ENCODE results near the gene EFNB3. TPM values are rescaled to one million over a fixed set of nuclear protein-coding genes. Genes with fewer than 3 reads are reported as not detected.
A peak's percentile ranks its signal among the peaks of the same experiment; 100 is the strongest.

Gene EFNB3
- total and polyA plus RNA-seq, 7 experiments from 2014 or later: not detected

DNA sequence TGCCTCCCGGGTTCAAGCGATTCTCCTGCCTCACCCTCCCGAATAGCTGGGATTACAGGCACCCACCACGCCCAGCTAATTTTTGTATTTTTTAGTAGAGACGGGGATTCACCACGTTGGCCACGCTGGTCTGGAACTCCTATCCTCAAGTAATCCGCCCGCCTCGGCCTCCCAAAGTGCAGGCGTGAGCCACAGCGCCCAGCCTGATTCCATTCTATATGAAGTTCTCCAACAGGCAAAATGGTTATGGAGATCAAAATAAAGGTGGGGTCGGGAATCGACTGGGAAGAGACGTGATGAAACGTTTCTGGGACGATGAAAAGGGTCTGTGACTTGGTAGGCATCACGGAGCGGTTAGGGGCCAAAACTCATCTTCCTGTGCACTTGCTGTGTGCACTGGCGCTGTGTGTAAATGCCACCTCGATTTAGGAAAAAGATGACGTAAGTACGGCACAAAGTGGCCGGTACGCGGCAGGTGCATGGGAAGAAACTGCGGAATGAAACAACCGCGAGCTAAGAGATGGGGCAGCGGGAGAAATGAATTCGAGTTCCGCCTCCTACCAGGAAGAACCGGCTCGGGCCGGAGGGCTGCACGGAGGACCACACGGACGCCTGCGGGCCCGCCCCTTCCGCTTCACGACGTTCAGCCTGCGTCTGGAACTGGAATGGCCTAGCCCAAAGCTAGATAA lies 19.3 kb upstream of the EFNB3 start:
- peak overlapping the region; percentile 96 for H3K4me3 ChIP-seq (ENCODE audit: low read length)
- intact Hi-C loops (cut with micrococcal nuclease): loop anchor here (1.0 to 10.0 kb wide), 26 partner anchors 35 to 1033 kb away; partner anchors contain the start of genes ATP1B2 (in 2 of the 2), CTC1 (in 2 of the 2), PFAS (in 2 of the 2) and PHF23 (in 2 of the 2)
- DNase-seq (peak; percentile 77 to 95 (median 92)), ATAC-seq (peak; percentile 75)
- no peaks in the 10 kb centered on the region for H3K9me3 ChIP-seq (ENCODE audit: control insufficient read depth in 2 of 3, low read length in 3 of 3)
- H3K4me1 Mint-ChIP-seq: peaks cover 34 to 54% (median 47%) of the 10 kb centered on the region in 7 donors
- H3K36me3 Mint-ChIP-seq: peaks cover 0 to 22% (median 4%) of the 10 kb centered on the region in 5 donors
- H3K27me3 ChIP-seq (ENCODE audit: control insufficient read depth in 2 of 2, insufficient read depth in 2 of 2, low read length in 2 of 2): no peaks in the 10 kb centered on the region
- peak overlapping the region; percentile 95 to 99 (median 97) for H3K4me3 Mint-ChIP-seq
- H3K27me3 Mint-ChIP-seq: no peaks in the 10 kb centered on the region
- H3K27ac Mint-ChIP-seq: peak overlapping the region; percentile 99 to 100 (median 100)
- peaks cover 28 to 31% of the 10 kb centered on the region in 2 donors for H3K4me1 ChIP-seq (ENCODE audit: control insufficient read depth in 2 of 2, insufficient read depth in 2 of 2, low read length in 2 of 2)
- peaks cover 0 to 9% (median 0%) of the 10 kb centered on the region in 11 donors for H3K9me3 Mint-ChIP-seq
- POLR2A ChIA-PET: interaction anchor here (0.6 to 6.5 kb wide), 47 partner anchors 11 to 691 kb away, joined by 3 to 101 read pairs (median 6); partner anchors contain the start of genes ACADVL, ATP1B2, CD68 and CTC1
- peak overlapping the region; percentile 96 for H3K27ac ChIP-seq (ENCODE audit: low read depth, low read length)
- CTCF ChIA-PET: interaction anchor here (0.6 to 3.4 kb wide), 12 partner anchors 17 to 1305 kb away, joined by 3 to 25 read pairs (median 12); partner anchors contain the start of genes ATP1B2, FXR2, MPDU1 and SAT2
- H3K36me3 ChIP-seq (ENCODE audit: control insufficient read depth in 2 of 3, insufficient read depth in 3 of 3, low read length in 3 of 3): peaks cover 0 to 11% (median 0%) of the 10 kb centered on the region in 3 experiments

DNA sequence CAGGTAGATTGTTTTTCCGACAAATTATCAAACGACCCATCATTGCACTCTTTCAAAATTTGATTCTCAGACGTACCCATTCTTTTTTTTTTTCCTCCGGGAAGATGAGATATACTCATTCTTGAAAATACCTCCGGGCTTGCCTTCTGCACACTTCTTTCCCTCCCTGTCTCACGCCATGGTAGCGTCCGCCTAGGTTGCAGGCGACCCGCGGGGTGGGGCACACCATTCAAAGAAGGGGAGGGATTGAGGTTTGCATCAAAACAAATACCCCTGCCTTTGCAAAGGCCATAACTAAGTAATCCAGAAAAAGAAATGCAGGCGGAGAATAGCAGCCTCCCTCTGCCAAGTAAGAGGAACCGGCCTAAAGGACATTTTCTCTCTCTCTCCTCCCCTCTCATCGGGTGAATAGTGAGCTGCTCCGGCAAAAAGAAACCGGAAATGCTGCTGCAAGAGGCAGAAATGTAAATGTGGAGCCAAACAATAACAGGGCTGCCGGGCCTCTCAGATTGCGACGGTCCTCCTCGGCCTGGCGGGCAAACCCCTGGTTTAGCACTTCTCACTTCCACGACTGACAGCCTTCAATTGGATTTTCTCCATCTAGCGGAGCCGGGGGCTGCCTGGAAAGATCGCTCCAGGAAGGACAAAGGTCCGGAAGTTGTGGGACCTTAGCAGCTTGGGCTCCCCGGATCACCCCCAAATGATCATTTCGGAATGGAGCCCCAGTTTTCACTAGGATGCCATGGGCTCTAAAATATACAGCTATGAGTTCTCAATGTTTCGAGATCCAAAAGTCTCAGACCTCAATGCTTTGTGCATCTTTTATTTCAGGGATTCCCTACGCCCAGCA lies 18.6 kb upstream of the EFNB3 start:
- no peaks in the 10 kb centered on the region for H3K27me3 ChIP-seq (ENCODE audit: control insufficient read depth in 2 of 2, insufficient read depth in 2 of 2, low read length in 2 of 2)
- POLR2A ChIA-PET: interaction anchor here (0.5 to 6.5 kb wide), 60 partner anchors 12 to 1064 kb away, joined by 3 to 101 read pairs (median 5); partner anchors contain the start of genes ACADVL, ACAP1, ATP1B2 and C17orf100
- H3K27ac ChIP-seq (ENCODE audit: low read depth, low read length): peak overlapping the region; percentile 96
- H3K36me3 ChIP-seq (ENCODE audit: control insufficient read depth in 2 of 3, insufficient read depth in 3 of 3, low read length in 3 of 3): peaks cover 0 to 11% (median 0%) of the 10 kb centered on the region in 3 experiments
- peaks cover 0 to 9% (median 0%) of the 10 kb centered on the region in 11 donors for H3K9me3 Mint-ChIP-seq
- H3K4me3 Mint-ChIP-seq: peak overlapping the region; percentile 95 to 99 (median 97)
- no peaks in the 10 kb centered on the region for H3K9me3 ChIP-seq (ENCODE audit: control insufficient read depth in 2 of 3, low read length in 3 of 3)
- H3K4me1 Mint-ChIP-seq: peaks cover 30 to 54% (median 47%) of the 10 kb centered on the region in 7 donors
- DNase-seq: peak; percentile 64 to 95 (median 92)
- H3K27me3 Mint-ChIP-seq: no peaks in the 10 kb centered on the region
- peak; percentile 67 for ATAC-seq
- H3K4me3 ChIP-seq (ENCODE audit: low read length): peak overlapping the region; percentile 96
- peaks cover 28 to 31% of the 10 kb centered on the region in 2 donors for H3K4me1 ChIP-seq (ENCODE audit: control insufficient read depth in 2 of 2, insufficient read depth in 2 of 2, low read length in 2 of 2)
- CTCF ChIA-PET: interaction anchor here (0.6 to 3.4 kb wide), 21 partner anchors 15 to 466 kb away, joined by 3 to 25 read pairs (median 6); partner anchors contain the start of genes ATP1B2, EFNB3, FXR2 and MPDU1
- H3K36me3 Mint-ChIP-seq: peaks cover 0 to 24% (median 6%) of the 10 kb centered on the region in 5 donors
- H3K27ac Mint-ChIP-seq: peak overlapping the region; percentile 99 to 100 (median 100)
- intact Hi-C loops (cut with micrococcal nuclease): loop anchor here (1.0 to 10.0 kb wide), 27 partner anchors 36 to 1034 kb away; partner anchors contain the start of genes ATP1B2 (in 2 of the 2), CTC1 (in 2 of the 2), PFAS (in 2 of the 2) and PHF23 (in 2 of the 2)

DNA sequence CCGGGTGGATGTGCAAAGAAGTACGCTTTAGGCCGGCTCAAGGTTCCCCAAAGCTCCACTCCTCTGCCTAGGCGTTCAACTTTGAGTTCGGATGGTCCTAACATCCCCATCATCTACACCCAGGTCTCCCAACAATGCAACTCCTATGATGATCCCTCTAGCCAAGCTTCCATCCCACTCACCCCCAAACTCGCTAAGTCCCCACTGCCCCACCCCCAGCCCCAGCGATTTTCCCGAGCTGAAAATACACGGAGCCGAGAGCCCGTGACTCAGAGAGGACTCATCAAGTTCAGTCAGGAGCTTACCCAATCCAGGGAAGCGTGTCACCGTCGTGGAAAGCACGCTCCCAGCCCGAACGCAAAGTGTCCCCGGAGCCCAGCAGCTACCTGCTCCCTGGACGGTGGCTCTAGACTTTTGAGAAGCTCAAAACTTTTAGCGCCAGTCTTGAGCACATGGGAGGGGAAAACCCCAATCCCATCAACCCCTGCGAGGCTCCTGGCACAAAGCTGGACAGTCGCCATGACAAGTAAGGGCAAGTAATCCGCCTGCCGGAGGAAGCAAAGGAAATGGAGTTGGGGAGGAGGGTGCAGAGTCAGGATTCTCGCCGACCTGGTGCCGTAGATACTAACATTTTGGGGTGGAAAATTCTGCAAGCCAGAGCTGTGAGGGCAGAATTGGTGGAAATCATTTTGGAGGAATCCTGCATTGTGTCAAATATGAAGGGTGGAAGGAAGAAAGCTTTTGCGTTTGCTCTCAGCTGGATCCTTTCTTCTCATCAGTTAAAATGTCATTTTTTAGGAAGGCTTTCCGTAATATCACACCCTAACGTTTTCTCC lies 17.7 kb upstream of the EFNB3 start, which contains the start of gene TP53:
Gene TP53 (minus strand): TSS at position 419 of the 836 bp plus-strand sequence. CDS start 10,896 bp downstream, outside the sequence.
- H3K4me3 ChIP-seq (ENCODE audit: low read length): peak within 1 kb of the TSS; percentile 96
- H3K27me3 Mint-ChIP-seq: no peaks in the 10 kb centered on the region
- H3K36me3 Mint-ChIP-seq: peaks cover 0 to 24% (median 6%) of the 10 kb centered on the region in 5 donors
- DNase-seq: peak; percentile 63 to 93 (median 88)
- ATAC-seq: peak; percentile 66
- intact Hi-C loops (cut with micrococcal nuclease): loop anchor here (1.0 to 10.0 kb wide), 21 partner anchors 36 to 1035 kb away; partner anchors contain the start of genes ATP1B2 (in 2 of the 2), CTC1 (in 2 of the 2), PFAS (in 2 of the 2) and PHF23 (in 2 of the 2)
- H3K9me3 ChIP-seq (ENCODE audit: control insufficient read depth in 2 of 3, low read length in 3 of 3): no peaks in the 10 kb centered on the region
- H3K27ac ChIP-seq (ENCODE audit: low read depth, low read length): peak within 1 kb of the TSS; percentile 96
- H3K36me3 ChIP-seq (ENCODE audit: control insufficient read depth in 2 of 3, insufficient read depth in 3 of 3, low read length in 3 of 3): peaks cover 0 to 11% (median 0%) of the 10 kb centered on the region in 3 experiments
- peaks cover 0 to 9% (median 0%) of the 10 kb centered on the region in 11 donors for H3K9me3 Mint-ChIP-seq
- ChIA-PET POLR2A (interaction anchor here (0.5 to 6.5 kb wide), 64 partner anchors 13 to 1213 kb away, joined by 3 to 101 read pairs (median 5); partner anchors contain the start of genes ACADVL, ACAP1, ATP1B2 and C17orf100), CTCF (interaction anchor here (0.6 to 3.4 kb wide), 30 partner anchors 8 to 467 kb away, joined by 3 to 25 read pairs (median 5); partner anchors contain the start of genes ATP1B2, EFNB3, FXR2 and MPDU1)
- H3K4me3 Mint-ChIP-seq: peak within 1 kb of the TSS; percentile 95 to 99 (median 97)
- H3K4me1 ChIP-seq (ENCODE audit: control insufficient read depth in 2 of 2, insufficient read depth in 2 of 2, low read length in 2 of 2): peaks cover 28 to 31% of the 10 kb centered on the region in 2 donors
- H3K27ac Mint-ChIP-seq: peak within 1 kb of the TSS; percentile 99 to 100 (median 100)
- no peaks in the 10 kb centered on the region for H3K27me3 ChIP-seq (ENCODE audit: control insufficient read depth in 2 of 2, insufficient read depth in 2 of 2, low read length in 2 of 2)
- H3K4me1 Mint-ChIP-seq: peaks cover 30 to 53% (median 46%) of the 10 kb centered on the region in 7 donors

DNA sequence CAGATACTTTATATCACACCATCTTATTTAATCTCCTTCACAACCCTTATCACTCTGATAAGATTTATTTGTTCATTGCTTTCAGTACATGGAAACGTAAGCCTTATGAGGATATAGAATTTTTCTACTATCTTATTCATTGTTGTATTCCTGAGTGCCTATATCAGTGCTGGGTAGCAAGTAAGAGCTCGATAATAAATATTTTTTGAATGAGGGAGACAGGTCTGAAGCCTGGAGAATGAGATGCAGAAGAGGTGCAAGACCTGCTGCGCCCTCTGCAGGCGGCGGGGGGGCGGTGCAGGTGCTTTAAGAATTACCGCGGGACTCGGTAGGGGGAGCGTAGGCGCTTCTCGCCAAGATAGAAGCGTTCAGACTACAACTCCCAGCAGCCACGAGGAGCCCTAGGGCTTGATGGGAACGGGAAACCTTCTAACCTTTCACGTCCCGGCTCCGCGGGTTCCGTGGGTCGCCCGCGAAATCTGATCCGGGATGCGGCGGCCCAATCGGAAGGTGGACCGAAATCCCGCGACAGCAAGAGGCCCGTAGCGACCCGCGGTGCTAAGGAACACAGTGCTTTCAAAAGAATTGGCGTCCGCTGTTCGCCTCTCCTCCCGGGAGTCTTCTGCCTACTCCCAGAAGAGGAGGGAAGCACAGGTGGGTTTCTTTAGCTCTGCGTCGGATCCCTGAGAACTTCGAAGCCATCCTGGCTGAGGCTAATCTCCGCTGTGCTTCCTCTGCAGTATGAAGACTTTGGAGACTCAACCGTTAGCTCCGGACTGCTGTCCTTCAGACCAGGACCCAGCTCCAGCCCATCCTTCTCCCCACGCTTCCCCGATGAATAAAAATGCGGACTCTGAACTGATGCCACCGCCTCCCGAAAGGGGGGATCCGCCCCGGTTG lies 16.8 kb upstream of the EFNB3 start, which contains the start of gene WRAP53:
Gene WRAP53 (plus strand): TSS at position 570 of the 900 bp plus-strand sequence. CDS start 172 bp downstream, at position 742.
- Histone ChIP-seq H3K4me1 (ENCODE audit: control insufficient read depth in 2 of 2, insufficient read depth in 2 of 2, low read length in 2 of 2) (peaks cover 28 to 31% of the 10 kb centered on the region in 2 donors), H3K4me3 (ENCODE audit: low read length) (peak within 1 kb of the TSS; percentile 96), H3K36me3 (ENCODE audit: control insufficient read depth in 2 of 3, insufficient read depth in 3 of 3, low read length in 3 of 3) (peaks cover 0 to 14% (median 0%) of the 10 kb centered on the region in 3 experiments), H3K27me3 (ENCODE audit: control insufficient read depth in 2 of 2, insufficient read depth in 2 of 2, low read length in 2 of 2) (no peaks in the 10 kb centered on the region), H3K27ac (ENCODE audit: low read depth, low read length) (peak within 1 kb of the TSS; percentile 96), H3K9me3 (ENCODE audit: control insufficient read depth in 2 of 3, low read length in 3 of 3) (no peaks in the 10 kb centered on the region)
- Mint-ChIP-seq H3K36me3 (peaks cover 3 to 25% (median 9%) of the 10 kb centered on the region in 5 donors), H3K9me3 (peaks cover 0 to 9% (median 0%) of the 10 kb centered on the region in 11 donors), H3K27me3 (no peaks in the 10 kb centered on the region), H3K4me1 (peaks cover 31 to 47% (median 41%) of the 10 kb centered on the region in 7 donors), H3K27ac (peak within 1 kb of the TSS; percentile 99 to 100 (median 100)), H3K4me3 (peak within 1 kb of the TSS; percentile 95 to 99 (median 97))
- DNase-seq: peak; percentile 93 to 97 (median 96)
- ATAC-seq: peak; percentile 89
- intact Hi-C loops (cut with micrococcal nuclease): loop anchor here (1.0 to 10.0 kb wide), 33 partner anchors 29 to 1036 kb away; partner anchors contain the start of genes ATP1B2 (in 2 of the 2), CTC1 (in 2 of the 2), NAA38 (in 2 of the 2) and PFAS (in 2 of the 2)
- ChIA-PET POLR2A (interaction anchor here (0.7 to 6.5 kb wide), 48 partner anchors 14 to 1212 kb away, joined by 3 to 101 read pairs (median 9); partner anchors contain the start of genes ACAP1, ATP1B2, C17orf100 and CD68), CTCF (interaction anchor here (0.6 to 3.4 kb wide), 26 partner anchors 9 to 468 kb away, joined by 3 to 25 read pairs (median 6); partner anchors contain the start of genes ATP1B2, FXR2, MPDU1 and SAT2)

Data from naive thymus-derived CD4-positive, alpha-beta T cell (primary cell).